HG03280 (cell line): ENCODE data around the gene SLC2A13.
"Not testable (repeated sequence)": the region's sequence is repeated elsewhere in the genome, so short reads cannot be mapped to it uniquely, and the experiment has no call there.

Experiments used
- ATAC-seq: cut with Tn5 transposase; IDR thresholded peaks from one replicate; pipeline ENCODE4 v1.9.1; 2021; ENCODE audit warnings: mild to moderate bottlenecking, moderate library complexity; ENCODE audit not compliant: unreplicated experiment

Gene SLC2A13

GRCh38 chr12:39777465-39777864 is 328.4 kb downstream of the SLC2A13 start:
- ATAC-seq: no peak

- ATAC-seq: no peak
These were observed 332.6 kb downstream of the SLC2A13 start for GRCh38 chr12:39773266-39773665.

GRCh38 chr12:39772821-39773259 is 333.0 kb downstream of the SLC2A13 start:
- ATAC-seq: no peak

GRCh38 chr12:39771456-39771855 is 334.4 kb downstream of the SLC2A13 start:
- no peak for ATAC-seq

- no peak for ATAC-seq
These were observed 340.8 kb downstream of the SLC2A13 start for GRCh38 chr12:39764944-39765560.

GRCh38 chr12:39763890-39764169 is 342.1 kb downstream of the SLC2A13 start:
- no peak for ATAC-seq

- ATAC-seq: no peak
These were observed 342.6 kb downstream of the SLC2A13 start for GRCh38 chr12:39763071-39763889.

- ATAC-seq: no peak
These were observed 350.4 kb downstream of the SLC2A13 start for GRCh38 chr12:39755478-39755877.

- no peak for ATAC-seq
These were observed 353.3 kb downstream of the SLC2A13 start for GRCh38 chr12:39752482-39753137.

GRCh38 chr12:39746151-39746550 is 359.7 kb downstream of the SLC2A13 start:
- ATAC-seq: not testable (repeated sequence)

- ATAC-seq: no peak
These were observed 362.2 kb downstream of the SLC2A13 start for GRCh38 chr12:39743655-39744054.

GRCh38 chr12:39736406-39736805 is 369.5 kb downstream of the SLC2A13 start:
- ATAC-seq: no peak

- ATAC-seq: no peak
These were observed 382.1 kb downstream of the SLC2A13 start for GRCh38 chr12:39723831-39724230.

GRCh38 chr12:39722504-39722903 is 383.4 kb downstream of the SLC2A13 start:
- no peak for ATAC-seq

GRCh38 chr12:39713552-39713951 is 392.3 kb downstream of the SLC2A13 start:
- no peak for ATAC-seq

- ATAC-seq: no peak
These were observed 393.5 kb downstream of the SLC2A13 start for GRCh38 chr12:39712334-39712733.
